Bronchial epithelial cell (primary cell): ENCODE data around the gene LIMS1. TPM values are rescaled to one million over a fixed set of nuclear protein-coding genes. Genes with fewer than 3 reads are reported as not detected.
"Not testable (repeated sequence)": the region's sequence is repeated elsewhere in the genome, so short reads cannot be mapped to it uniquely, and the experiment has no call there.

Source experiments
- DNase-seq: peaks from one replicate; pipeline ENCODE4 v3.0.0-alpha.2; 2010; ENCODE audit warnings: low read depth
- FAIRE-seq: peaks from 2 replicates; lab custom pipeline; 2011; peaks lifted over from hg19 to GRCh38; lab: Jason Lieb, UNC
- H3K27me3 ChIP-seq: 2 replicates; pipeline ENCODE4 v1.5.1; 2011; ENCODE audit warnings: low read length; ENCODE audit not compliant: control insufficient read depth, insufficient read depth
- H3K36me3 ChIP-seq: 2 replicates; pipeline ENCODE4 v1.5.1; 2011; ENCODE audit warnings: low read length; ENCODE audit not compliant: control insufficient read depth, insufficient read depth
- H3K4me3 ChIP-seq: 2 replicates; pipeline ENCODE4 v1.5.1; 2011; ENCODE audit warnings: mild to moderate bottlenecking, low read depth, low read length, control low read depth
- total RNA-seq: library from RNA; depleted of rRNA; stranded (reverse); fragments of >200 nt; gene quantifications from 2 replicates; pipeline ENCODE4 v1.2.1, GENCODE V29; 2014
- TF ChIP-seq, protein P1 (sequence below): IDR thresholded peaks from 2 replicates; pipeline ENCODE4 v1.5.1; 2011; ENCODE audit warnings: mild to moderate bottlenecking, moderate library complexity, low read length, control low read depth, inconsistent platforms; ENCODE audit not compliant: insufficient read depth, severe bottlenecking

The LIMS1 gene
- total RNA-seq, 1 donor from 2014 or later = 42.1 TPM

DNA sequence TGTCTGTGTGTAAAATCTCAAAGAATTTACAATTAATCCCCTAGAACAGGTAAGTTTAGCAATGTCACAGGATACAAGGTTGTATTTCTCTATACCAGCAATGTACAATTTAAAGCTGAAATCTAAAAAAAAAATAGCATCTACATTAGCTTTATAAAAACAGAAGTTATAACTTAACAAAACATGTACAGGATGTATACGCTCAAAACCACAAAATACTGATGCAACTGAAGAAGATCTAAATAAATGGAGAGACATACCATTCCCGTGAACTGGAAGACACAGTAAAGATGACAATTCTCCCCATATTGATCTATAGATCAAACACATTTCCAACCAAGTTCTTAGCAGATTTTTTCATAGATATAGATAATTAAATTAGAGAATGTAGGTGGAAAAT lies 167.5 kb downstream of the LIMS1 start:
- FAIRE-seq (no peak), DNase-seq (no peak)
- TF ChIP-seq, protein P1, sequence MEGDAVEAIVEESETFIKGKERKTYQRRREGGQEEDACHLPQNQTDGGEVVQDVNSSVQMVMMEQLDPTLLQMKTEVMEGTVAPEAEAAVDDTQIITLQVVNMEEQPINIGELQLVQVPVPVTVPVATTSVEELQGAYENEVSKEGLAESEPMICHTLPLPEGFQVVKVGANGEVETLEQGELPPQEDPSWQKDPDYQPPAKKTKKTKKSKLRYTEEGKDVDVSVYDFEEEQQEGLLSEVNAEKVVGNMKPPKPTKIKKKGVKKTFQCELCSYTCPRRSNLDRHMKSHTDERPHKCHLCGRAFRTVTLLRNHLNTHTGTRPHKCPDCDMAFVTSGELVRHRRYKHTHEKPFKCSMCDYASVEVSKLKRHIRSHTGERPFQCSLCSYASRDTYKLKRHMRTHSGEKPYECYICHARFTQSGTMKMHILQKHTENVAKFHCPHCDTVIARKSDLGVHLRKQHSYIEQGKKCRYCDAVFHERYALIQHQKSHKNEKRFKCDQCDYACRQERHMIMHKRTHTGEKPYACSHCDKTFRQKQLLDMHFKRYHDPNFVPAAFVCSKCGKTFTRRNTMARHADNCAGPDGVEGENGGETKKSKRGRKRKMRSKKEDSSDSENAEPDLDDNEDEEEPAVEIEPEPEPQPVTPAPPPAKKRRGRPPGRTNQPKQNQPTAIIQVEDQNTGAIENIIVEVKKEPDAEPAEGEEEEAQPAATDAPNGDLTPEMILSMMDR = no peak
- Histone ChIP-seq H3K36me3 (no peaks in the 10 kb centered on the region), H3K27me3 (no peaks in the 10 kb centered on the region), H3K4me3 (no peak overlapping the region)

DNA sequence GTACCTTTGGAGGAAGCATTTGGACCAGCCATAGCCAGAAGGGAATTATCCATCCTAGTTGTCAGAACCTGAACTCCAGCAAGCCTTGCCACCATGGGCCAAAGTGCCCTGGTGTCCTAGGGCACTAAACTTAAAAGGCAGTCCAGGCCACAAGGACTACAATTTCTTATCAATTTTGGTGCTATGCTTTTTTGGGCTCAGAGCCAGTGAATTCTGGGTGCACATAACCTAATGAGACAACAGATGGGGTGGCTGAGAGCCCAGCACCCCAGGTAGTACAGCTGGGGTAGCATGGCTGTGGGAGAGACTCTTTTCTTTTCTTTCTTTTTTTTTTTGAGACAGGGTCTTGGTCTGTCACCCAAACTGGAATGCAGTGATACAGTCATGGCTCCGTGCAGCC lies 170.6 kb downstream of the LIMS1 start:
- TF ChIP-seq, protein P1 = no peak
- H3K4me3 ChIP-seq = no peak overlapping the region
- FAIRE-seq = no peak
- H3K36me3 ChIP-seq = no peaks in the 10 kb centered on the region
- no peak for DNase-seq
- no peaks in the 10 kb centered on the region for H3K27me3 ChIP-seq

DNA sequence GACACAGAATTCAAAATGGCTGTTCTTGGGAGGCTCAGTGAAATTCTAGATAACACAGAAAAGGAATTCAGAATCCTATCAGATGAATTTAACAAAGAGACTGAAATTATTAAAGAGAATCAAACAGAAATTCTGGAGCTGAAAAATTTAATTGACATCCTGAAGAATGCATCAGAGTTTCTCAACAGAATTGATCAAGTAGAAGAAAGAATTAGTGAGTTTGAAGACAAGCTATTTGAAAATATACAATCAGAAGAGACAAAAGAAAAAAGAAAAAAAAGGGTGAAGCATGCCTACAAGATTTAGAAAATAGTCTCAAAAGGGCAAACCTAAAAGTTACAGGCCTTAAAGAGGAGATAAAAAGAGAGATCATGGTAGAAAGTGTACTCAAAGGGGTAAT lies 173.0 kb downstream of the LIMS1 start:
- FAIRE-seq (no peak), DNase-seq (no peak)
- no peaks in the 10 kb centered on the region for H3K36me3 ChIP-seq
- H3K27me3 ChIP-seq = no peaks in the 10 kb centered on the region
- TF ChIP-seq, protein P1 = no peak
- H3K4me3 ChIP-seq = no peak overlapping the region

DNA sequence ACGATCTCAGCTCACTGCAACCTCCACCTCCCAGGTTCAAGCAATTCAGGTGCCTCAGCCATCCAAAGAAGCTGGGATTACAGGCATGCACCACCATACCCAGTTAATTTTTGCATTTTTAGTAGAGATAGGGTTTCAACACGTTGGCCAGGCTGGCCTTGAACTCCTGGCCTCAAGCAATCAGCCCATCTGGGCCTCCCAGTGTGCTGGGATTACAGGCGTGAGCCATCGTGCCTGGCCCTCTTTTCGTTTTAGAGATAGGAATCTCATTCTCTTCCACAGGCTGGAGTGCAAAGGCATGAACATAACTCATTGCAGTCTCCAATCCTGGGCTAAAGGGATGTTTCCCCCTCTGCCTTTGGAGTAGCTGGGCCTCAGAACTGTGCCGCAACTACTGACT lies 182.7 kb downstream of the LIMS1 start:
- H3K4me3 ChIP-seq, H3K27me3 ChIP-seq, DNase-seq, H3K36me3 ChIP-seq, FAIRE-seq: not testable (repeated sequence)

DNA sequence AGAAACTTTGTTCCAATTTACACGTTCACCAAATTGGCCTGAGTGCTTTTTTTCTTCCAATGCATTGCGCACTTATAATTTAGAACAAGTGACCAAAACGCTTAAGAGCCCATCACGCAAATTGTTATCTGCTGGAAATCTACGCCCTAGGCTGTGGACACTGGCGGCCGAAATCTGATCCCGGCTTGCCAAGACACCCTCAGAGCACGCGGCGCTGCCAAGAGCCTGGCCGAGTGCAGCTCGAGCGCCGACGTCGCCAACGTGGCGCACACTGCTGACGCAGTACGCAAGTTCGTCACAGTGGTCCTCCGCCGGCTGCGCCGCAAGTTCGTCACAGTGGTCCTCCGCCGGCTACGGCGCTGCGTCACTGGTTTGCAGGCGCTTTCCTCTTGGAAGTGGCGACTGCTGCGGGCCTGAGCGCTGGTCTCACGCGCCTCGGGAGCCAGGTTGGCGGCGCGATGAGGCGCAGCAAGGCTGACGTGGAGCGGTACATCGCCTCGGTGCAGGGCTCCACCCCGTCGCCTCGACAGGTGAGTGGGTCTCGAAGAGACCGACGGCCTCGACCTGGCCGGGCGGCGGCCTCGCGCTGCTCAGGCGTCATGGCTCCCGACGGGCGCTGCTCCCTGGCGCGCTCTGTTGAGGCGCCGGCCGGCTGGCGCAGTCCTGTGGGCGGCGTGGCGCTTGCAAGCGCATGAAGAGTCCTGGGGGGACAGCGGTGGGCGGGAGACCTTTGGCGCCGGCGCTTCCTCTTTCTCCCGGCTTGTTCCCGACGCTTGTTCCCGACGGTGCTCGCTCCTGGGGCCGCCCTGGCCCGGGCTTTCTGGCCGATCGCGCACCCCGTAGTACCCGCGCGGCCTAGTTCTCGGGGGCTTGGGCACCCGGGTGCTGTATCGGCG lies 185.1 kb downstream of the LIMS1 start, which contains the start of gene RANBP2:
TSS of gene RANBP2 (plus strand) at position 334 of the 896 bp plus-strand sequence. CDS start at position 459, 125 bp downstream.
- TF ChIP-seq, protein P1 = no peak
- no peaks in the 10 kb centered on the region for H3K36me3 ChIP-seq
- no peak for FAIRE-seq
- peak; percentile 94 for DNase-seq
- H3K27me3 ChIP-seq = no peaks in the 10 kb centered on the region
- peak within 1 kb of the TSS; percentile 82 for H3K4me3 ChIP-seq

DNA sequence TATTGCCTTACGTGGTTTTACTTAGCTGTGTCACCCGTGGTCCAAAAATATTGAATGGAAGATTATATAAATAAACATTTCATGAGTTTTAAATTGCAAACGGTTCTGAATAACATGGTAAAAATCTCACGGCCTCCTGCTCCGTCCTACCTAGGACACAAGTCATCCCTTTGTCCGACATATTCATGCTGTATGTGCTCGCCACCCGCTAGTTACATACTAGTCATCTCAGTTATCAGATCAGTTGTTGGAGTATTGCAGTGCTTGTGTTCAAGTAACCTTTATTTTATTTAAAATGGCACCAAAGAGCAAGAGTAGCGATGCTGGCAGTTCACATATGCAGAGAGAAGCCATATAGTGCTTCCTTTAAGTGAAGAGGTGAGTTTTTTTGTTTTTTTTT lies 191.8 kb downstream of the LIMS1 start:
- H3K27me3 ChIP-seq, FAIRE-seq, H3K36me3 ChIP-seq: not testable (repeated sequence)

DNA sequence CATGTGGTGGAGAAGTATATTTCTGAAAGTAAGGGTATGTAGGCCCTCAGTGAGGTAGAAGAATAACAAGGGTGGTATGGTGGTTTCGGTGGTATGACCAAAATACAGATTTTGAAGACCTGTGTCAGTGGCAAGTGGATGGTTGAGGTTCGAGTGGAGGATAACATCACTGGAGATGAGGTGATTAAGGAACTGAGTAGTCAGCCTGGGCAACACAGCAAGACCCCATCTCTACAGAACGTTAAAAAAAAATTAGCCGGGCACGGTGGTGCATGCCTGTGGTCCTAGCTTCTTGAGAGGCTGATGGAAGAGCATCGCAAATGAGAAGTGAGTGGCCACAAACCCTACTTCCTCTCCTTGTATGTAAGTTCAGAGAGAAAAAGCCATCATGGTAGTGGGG lies 200.4 kb downstream of the LIMS1 start:
- FAIRE-seq, H3K4me3 ChIP-seq, H3K27me3 ChIP-seq, DNase-seq, H3K36me3 ChIP-seq: not testable (repeated sequence)

More for the DNA sequence above, 191.8 kb downstream of the LIMS1 start:
- not testable (repeated sequence) for H3K4me3 ChIP-seq, DNase-seq

Other genes with a start within 250 kb of the LIMS1 start
- 0.13 TPM in 1 of 2 replicates, not detected in the other for gene SULT1C2, start 245.6 kb upstream of the LIMS1 start, total RNA-seq
- gene SULT1C4, start 156.5 kb upstream of the LIMS1 start, total RNA-seq = not detected in 2 replicates
- gene GCC2, start 85.3 kb upstream of the LIMS1 start, total RNA-seq = 9.0 and 10.1 TPM in 2 replicates
- 48.7 and 56.1 TPM in 2 replicates for gene RANBP2, start 185.0 kb downstream of the LIMS1 start, total RNA-seq